ENCODE measurements around the gene HPSE. TPM values are rescaled to one million over a fixed set of nuclear protein-coding genes. Genes with fewer than 3 reads are reported as not detected.
A peak's percentile ranks its signal among the peaks of the same experiment; 100 is the strongest.

HPSE gene
- 2.1 TPM in 1 of 2 replicates, not detected in the other for total RNA-seq (2014; rRNA removed; shearing (Covaris generic); ENCODE audit: low replicate concordance)

DNA sequence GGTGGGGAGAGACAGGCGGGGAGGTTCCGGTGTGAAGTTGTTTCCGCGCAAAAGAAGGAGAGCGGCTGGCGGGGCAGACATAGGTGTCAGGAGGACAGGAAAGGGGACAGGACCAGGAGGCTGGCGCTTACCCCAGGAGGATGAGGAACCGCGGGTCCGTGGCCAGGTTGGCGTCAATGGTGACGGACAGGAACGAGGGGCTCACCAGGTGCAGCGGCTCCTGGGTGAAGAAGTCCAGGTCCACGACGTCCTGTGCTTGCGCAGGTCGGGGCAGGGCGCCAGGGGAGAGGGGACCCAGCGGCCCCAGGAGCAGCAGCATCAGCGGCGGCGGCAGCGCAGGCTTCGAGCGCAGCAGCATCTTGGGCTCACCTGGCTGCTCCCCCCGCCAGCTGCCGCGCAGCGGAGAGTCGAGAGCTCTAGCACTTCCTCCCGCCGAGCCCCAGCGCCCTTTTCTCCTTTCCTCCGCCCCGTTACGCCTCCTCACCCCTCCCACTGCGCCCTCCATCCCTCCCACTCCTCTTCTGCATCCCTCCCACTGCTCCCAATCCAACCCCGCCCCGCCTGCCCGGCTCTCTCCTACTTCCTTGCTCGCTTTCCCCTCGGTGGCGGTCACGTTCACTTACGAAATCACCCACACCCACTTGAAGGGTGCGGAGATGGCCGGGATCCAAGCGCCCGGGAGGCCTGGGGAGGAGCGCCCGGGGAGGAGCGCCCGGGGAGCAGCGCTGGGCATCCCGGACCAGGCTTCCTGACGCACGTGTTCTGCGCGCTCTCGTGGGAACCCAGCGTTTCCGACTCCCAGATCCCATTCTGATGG, at the start of gene HPSE:
HPSE (minus strand) TSS at position 424 of the 817 bp plus-strand sequence; CDS start at position 358, 66 bp downstream.
- H3K27me3 ChIP-seq: 0 out of 2 replicates have a peak, but pooled peaks cover 2% of the 10 kb centered on the region
- no peaks in the 10 kb centered on the region for H3K9me3 ChIP-seq
- H3K4me3 ChIP-seq: peak within 1 kb of the TSS; percentile 47
- H3K36me3 ChIP-seq: no peaks in the 10 kb centered on the region
- peak; percentile 75 for DNase-seq

DNA sequence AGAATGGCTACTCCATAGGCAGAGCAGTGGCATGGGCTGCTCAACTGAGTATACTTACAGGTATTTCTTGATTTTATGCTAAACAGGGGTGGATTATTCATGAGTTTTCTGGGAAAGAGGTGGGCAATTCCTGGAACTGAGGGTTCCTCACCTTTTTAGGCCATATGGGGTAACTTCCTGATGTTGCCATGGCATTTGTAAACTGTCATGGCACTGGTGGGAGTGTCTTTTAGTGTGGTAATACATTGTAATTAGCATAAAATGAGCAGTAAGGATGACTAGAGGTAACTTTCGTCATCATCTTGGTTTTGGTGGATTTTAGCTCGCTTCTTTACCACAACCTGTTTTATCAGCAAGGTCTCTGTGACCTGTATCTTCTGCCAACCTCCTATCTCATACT, 48.2 kb upstream of the HPSE start:
- H3K9me3 ChIP-seq: no peaks in the 10 kb centered on the region
- no peaks in the 10 kb centered on the region for H3K27me3 ChIP-seq
- no peak for DNase-seq
- no peak overlapping the region for H3K4me3 ChIP-seq
- no peaks in the 10 kb centered on the region for H3K36me3 ChIP-seq

DNA sequence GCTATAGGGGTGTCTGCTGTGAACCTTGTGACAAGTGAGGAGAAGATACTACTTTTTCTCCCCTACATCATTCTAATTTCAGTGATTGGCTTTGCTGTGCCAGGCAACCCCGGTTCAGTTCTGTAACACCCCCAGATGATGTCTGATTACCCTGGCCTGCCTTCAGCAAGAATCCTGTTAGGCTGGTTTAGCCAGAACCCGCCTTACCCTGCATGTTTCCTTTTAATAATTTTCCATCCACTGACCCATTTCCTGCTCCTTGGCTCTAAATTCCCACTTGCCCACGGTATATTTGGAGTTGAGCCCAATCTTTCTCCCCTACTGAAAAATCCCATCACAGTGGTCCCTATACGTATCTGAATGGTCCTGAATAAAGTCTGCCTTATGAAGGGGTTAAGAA, 46.5 kb upstream of the HPSE start:
- DNase-seq: no peak
- no peak overlapping the region for H3K4me3 ChIP-seq
- no peaks in the 10 kb centered on the region for H3K36me3 ChIP-seq
- no peaks in the 10 kb centered on the region for H3K9me3 ChIP-seq
- no peaks in the 10 kb centered on the region for H3K27me3 ChIP-seq

DNA sequence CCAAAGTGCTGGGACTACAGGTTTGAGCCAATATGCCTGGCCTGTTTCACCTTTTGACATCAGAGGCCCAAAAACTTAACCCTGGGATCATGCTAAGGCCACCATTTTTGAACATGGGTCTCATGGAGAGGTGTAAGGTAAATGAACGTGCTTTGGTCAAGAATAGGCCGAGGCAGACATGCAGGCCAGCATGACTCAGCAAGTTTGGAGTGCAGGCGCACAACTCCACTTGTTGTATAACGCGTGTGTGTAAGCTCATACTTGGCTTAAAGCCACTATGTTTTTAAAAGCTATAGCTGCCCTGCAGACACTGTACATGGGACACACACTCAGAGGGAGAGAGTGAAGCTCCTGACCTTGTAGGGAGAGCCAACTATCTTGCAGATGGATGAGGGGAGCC, 43.8 kb upstream of the HPSE start:
- Histone ChIP-seq H3K4me3 (no peak overlapping the region), H3K9me3 (no peaks in the 10 kb centered on the region), H3K36me3 (no peaks in the 10 kb centered on the region), H3K27me3 (no peaks in the 10 kb centered on the region)
- DNase-seq: no peak

DNA sequence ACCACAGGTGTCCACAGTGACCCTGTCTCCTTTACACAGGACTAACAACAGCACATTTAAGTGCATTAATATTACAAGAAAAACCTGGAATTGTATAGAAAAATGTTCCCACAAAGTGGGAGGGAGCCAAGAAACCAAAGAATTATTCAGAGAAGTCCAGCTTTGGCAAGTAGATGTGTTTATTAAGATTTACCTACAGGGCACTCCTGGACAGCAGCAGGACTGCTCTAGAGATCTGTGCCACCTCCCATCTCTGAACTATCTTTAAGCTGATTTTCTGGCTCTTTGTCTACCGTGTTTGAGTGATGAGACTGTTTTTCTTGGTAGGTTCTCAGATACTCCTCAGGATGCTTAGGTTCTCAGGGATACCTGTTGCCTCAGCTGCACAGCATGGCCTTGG, 38.3 kb upstream of the HPSE start:
- no peaks in the 10 kb centered on the region for H3K36me3 ChIP-seq
- H3K27me3 ChIP-seq: no peaks in the 10 kb centered on the region
- no peaks in the 10 kb centered on the region for H3K9me3 ChIP-seq
- no peak for DNase-seq
- no peak overlapping the region for H3K4me3 ChIP-seq

DNA sequence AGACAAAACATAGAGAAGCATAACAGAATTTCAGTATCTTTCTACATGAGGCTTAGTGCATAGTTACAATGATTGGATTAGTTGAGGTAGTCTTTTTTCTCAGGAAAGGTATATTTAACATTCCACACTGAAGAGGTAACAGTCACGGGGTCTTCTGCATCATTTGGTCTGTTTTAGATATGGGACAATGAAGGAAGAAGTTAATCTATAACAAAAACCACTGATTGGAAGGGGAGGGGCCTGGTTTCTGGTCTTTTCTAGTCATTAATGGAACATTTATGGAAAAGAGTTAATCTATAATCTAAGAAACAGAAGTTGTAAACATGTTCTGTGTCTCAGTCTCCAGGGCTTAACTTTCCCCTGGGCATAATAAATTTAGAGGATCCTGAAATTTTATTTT, 37.3 kb upstream of the HPSE start:
- Histone ChIP-seq H3K4me3 (no peak overlapping the region), H3K9me3 (no peaks in the 10 kb centered on the region), H3K27me3 (no peaks in the 10 kb centered on the region), H3K36me3 (no peaks in the 10 kb centered on the region)
- DNase-seq: no peak

DNA sequence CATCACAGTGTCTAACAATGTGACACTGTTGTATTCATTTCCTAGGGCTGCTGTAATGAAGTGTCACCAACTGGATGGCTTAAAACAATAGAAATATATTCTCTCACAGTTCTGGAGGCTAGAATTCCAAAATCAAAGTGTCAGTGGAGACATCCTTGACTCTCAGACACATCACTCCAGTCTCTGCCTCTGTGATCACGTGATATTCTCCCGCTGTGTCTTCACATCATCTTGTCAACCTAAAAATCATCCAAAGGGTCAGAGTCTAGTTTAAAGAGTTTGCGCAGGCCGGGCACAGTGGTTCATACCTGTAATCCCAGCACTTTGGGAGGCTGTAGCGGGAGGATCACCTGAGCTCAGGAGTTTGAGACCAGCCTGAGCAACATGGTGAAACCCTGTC, 36.6 kb upstream of the HPSE start:
- Histone ChIP-seq H3K4me3 (no peak overlapping the region), H3K36me3 (no peaks in the 10 kb centered on the region), H3K9me3 (no peaks in the 10 kb centered on the region), H3K27me3 (no peaks in the 10 kb centered on the region)
- no peak for DNase-seq

DNA sequence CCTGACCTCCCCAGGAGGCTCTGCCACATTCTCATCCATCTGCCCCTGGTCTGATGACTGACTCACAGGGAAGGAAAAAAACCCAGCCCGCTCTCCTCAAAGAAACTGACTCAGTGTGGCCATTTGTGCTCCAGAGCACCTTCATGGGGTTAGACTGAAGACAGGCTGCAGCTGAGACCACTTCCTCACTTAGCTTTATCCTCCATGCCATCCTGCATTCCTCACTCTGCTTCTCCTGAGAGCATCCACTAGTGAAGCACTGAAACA, 35.9 kb upstream of the HPSE start:
- H3K36me3 ChIP-seq: no peaks in the 10 kb centered on the region
- H3K4me3 ChIP-seq: no peak overlapping the region
- H3K27me3 ChIP-seq: no peaks in the 10 kb centered on the region
- DNase-seq: no peak
- no peaks in the 10 kb centered on the region for H3K9me3 ChIP-seq

DNA sequence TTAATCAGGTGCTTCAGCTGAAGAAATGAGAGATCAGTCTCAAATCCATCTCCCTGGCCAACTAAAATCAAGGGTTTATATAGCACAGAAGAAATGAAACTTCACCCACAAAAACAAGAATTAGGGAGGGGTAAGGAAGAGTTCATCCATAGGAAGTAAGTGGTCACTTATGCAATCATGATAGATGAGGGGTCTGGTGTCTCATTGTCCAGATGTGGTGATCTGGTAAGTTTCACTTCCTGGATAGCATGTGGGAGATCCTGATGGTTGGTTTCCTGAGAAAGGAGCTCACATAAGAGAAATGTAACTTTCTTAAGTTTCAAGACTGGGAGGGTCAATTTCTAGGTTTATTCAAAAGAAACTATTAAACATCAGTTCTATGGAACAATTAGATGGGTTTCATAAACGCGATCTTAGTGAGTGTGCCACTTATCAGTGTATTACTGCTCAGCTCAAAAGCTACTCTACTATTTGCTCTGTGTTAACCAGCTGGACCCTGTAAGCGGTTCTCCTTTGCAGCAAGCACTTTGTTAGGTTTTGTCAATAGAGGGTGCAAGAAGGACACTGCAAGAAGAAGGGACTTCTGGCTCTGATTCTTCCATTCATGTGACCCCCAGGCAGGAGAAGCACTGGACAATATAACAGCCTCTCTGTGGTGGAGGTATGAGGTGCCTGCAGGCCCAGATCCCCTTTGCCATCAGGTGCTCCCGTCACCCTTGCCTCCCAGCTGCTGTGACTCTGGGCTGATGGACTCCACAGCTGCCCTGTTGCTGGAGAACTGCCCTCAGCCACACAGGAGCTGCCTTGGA, 35.4 kb upstream of the HPSE start:
- H3K9me3 ChIP-seq: no peaks in the 10 kb centered on the region
- no peaks in the 10 kb centered on the region for H3K36me3 ChIP-seq
- H3K27me3 ChIP-seq: no peaks in the 10 kb centered on the region
- no peak overlapping the region for H3K4me3 ChIP-seq
- DNase-seq: no peak

DNA sequence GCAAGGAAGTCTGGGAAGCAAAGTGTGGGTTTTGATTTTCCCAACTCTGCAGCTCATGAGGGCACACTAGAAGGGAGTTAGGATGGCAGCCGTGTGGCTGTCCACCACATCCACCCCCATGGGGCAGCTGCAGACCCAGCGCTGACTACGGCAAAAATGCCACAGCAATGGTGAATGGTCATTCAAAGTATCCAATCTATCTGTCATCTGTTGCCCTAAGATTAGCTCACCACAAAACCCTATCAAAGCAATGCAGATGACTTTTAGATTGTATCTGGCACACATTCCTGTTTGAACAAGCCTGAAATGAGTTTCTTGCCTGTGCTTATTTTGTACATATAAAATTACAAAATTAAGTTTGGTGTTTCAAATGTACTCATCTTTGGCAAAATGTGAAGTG, 29.7 kb upstream of the HPSE start:
- Histone ChIP-seq H3K36me3 (no peaks in the 10 kb centered on the region), H3K9me3 (no peaks in the 10 kb centered on the region), H3K27me3 (no peaks in the 10 kb centered on the region), H3K4me3 (no peak overlapping the region)
- DNase-seq: no peak

DNA sequence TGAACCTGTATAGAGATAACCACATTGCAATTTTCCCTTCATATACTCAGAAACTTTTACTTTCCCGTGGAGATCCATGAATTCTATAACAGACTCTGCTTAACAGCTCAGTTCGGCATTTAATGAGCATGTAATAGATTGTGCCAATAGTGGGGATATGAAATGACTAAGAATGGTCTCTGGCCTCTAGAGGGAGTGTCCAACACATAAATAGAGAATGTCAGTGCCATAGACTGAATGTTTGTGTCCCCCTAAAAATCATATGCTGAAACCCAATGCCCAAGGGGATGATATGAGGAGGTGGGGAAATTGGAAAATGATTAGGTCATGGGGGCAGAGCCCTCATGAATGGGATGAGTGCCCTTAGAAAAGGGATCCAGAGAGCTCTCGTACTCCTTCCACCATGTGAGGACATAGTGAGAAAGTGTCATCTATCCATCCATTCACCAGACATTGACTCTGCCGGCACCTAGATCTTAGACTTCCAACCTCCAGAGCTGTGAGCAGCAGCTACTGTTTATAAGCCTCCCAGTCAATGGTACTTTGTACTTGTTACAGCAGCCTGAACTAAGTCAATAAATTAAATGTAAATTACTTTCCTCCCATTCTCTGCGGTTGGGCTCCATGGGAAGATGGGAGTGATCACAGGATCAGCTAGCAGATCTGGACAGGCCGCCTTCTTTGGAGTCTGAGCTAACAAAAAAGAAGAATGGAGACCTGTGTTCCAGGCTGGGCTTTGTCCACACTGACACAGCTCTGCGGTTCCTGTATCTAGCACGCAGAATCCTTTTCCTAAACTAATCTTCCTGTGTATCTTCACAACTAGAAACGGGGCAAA, 28.1 kb upstream of the HPSE start:
- no peak overlapping the region for H3K4me3 ChIP-seq
- no peaks in the 10 kb centered on the region for H3K27me3 ChIP-seq
- no peaks in the 10 kb centered on the region for H3K36me3 ChIP-seq
- H3K9me3 ChIP-seq: no peaks in the 10 kb centered on the region
- no peak for DNase-seq

DNA sequence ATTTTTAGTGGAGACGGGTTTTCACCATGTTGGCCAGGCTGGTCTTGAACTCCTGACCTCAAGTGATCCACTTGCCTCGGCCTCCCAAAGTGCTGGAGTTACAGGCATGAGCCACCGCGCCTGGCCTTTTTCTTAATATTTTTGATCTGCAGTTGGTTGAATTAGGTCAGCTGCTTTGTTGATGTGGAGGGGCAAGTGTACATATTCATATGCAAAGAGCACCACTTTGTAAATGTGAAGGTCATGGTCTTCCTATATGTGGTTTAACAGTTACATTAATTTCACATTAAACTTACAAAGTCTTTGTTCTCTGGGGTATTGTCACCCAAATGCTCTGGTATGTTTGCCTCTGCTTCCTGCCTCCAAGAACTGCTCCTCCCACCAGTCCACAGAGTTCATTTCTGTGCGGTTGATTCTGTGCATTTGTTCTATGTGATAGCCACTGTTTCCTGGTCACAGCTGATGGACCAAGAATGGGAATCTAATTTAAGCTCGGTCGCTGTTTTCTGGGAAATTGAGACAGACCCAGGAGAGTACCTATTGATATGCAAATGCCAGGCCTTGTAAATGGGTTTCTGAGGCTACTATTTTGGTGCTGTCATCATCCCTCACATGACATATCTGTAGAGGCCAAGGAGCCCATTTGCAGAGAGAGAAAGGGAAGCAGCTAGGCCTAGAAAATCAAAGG, 26.9 kb upstream of the HPSE start:
- no peak for DNase-seq
- Histone ChIP-seq H3K4me3 (no peak overlapping the region), H3K36me3 (no peaks in the 10 kb centered on the region), H3K27me3 (no peaks in the 10 kb centered on the region), H3K9me3 (no peaks in the 10 kb centered on the region)

DNA sequence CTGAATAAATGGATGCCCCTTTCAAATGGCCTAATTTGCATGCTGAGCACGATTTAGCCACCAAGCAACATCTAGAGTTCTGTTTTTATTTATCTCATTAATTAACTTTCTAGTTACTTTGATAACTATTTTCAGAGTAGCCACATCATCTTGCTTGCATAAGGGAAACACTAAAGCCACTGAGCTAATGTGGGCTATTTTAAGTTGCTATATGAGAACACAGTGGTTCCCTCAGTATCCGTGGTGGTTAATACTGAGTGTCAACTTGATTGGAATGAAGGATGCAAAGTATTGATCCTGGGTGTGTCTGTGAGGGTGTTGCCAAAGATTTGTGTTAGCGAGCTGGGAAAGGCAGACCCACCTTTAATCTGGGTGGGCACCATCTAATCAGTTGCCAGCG, 25.4 kb upstream of the HPSE start:
- no peak overlapping the region for H3K4me3 ChIP-seq
- no peaks in the 10 kb centered on the region for H3K36me3 ChIP-seq
- no peaks in the 10 kb centered on the region for H3K9me3 ChIP-seq
- no peaks in the 10 kb centered on the region for H3K27me3 ChIP-seq
- no peak for DNase-seq

DNA sequence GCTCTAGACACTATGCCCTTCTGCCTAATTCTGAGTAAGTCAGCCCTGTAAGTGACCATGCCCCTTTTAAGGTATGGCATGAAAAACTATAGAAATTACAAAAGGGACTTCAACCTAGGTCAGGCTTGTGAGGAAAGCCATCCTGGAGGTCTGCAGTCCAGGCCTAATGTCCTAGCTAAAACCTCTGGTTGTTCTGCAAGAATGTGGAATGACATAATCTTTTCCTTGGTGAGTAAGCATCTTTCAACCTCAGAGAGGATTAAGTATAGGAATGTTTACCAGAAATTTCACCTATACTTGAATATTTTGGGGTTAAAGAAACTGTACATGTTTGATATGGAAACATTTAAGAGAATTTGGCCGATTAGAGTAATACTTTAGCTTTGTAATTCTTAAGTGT, 23.8 kb upstream of the HPSE start:
- no peaks in the 10 kb centered on the region for H3K36me3 ChIP-seq
- H3K27me3 ChIP-seq: no peaks in the 10 kb centered on the region
- no peaks in the 10 kb centered on the region for H3K9me3 ChIP-seq
- H3K4me3 ChIP-seq: no peak overlapping the region
- DNase-seq: peak; percentile 26

DNA sequence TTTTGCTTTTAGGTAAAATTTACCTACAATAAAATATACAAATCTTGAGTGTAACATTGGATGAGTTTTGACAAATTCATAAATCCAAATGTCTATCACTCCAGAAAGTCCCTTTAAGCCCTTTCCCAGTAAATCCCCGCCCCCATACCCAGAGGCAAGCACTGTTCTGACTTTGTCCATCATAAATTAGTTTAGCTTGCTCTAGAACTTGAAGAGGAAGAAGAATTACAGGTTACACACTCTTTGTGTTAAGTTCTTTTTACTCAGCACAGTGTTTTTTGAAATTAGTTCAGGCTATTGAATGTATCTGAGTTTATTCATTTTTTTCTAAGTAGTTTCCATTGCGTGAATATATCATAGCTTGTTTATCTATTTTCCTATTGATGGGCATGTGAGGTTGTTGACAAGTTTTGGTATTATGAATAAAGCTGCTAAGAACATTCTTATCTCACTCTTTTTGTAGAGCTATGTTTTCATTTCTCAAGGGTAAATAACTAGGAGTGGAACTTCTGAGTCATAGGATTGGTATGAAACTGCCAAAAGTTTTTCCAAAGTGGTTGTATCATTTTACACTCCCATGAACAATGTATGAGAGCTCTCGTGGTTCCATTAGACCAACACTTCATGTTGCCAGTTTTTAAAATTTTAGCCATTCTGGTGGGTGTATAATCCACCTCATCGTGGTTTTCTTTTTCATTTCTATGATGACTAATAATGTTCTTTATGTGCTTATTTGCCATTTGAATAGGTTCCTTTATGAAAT, 22.4 kb upstream of the HPSE start:
- Histone ChIP-seq H3K27me3 (no peaks in the 10 kb centered on the region), H3K36me3 (no peaks in the 10 kb centered on the region), H3K4me3 (no peak overlapping the region), H3K9me3 (no peaks in the 10 kb centered on the region)
- no peak for DNase-seq

DNA sequence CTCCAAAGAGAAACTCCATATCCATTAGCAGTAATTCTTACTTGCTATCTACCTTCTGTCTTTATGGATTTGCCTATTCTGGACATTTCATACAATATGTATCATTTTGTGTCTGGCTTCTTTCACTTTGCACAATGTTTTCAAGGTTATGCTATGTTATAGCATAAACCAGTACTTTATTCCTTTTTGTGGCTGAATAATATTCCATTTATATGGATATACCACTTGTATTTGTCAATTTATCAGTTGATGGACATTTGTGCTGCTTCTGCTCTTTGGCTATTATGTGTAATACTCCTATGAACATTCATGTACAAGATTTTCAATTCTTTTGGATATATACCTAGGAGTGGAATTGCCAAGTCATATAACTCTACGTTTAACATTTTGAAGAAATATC, 18.9 kb upstream of the HPSE start:
- Histone ChIP-seq H3K27me3 (no peaks in the 10 kb centered on the region), H3K4me3 (no peak overlapping the region), H3K36me3 (no peaks in the 10 kb centered on the region), H3K9me3 (no peaks in the 10 kb centered on the region)
- no peak for DNase-seq

All from MG63 (cell line).